Spleen (tissue), 11 donors: ENCODE measurements around the gene STAT4. TPM values are rescaled to one million over a fixed set of nuclear protein-coding genes. Genes with fewer than 3 reads are reported as not detected.

Experiments used
- DNase-seq: peaks from one replicate; pipeline ENCODE4 v3.0.0-alpha.2; 2020
- H3K27ac ChIP-seq, 8 donors: fragments of 200-600 bp; sonication (generic) in 7 of 8; 1 replicate in 4 of 8; 2 replicates in 4 of 8; pipeline versions ENCODE4 v1.5.0 to v1.8.0; 2016 to 2021; ENCODE audit warnings: inconsistent platforms in 4 of 8, mild to moderate bottlenecking in 4 of 8, moderate library complexity in 1 of 8
- H3K27me3 ChIP-seq, 7 donors: fragments of 200-600 bp; sonication (generic) in 6 of 7; replicated peaks in 1 of 7; 1 replicate in 4 of 7; 2 replicates in 3 of 7; pipeline versions ENCODE4 v1.5.0 to v1.8.0; 2016 to 2021; ENCODE audit warnings: inconsistent platforms in 3 of 7, mild to moderate bottlenecking in 1 of 7
- H3K36me3 ChIP-seq, 6 donors: fragments of 200-600 bp; sonication (generic) in 5 of 6; 1 replicate in 4 of 6; 2 replicates in 2 of 6; pipeline versions ENCODE4 v1.5.0 to v1.8.0; 2016 to 2021; ENCODE audit warnings: inconsistent platforms in 2 of 6
- H3K4me1 ChIP-seq, 6 donors: fragments of 200-600 bp; sonication (generic) in 5 of 6; 1 replicate in 3 of 6; 2 replicates in 3 of 6; pipeline versions ENCODE4 v1.5.0 to v1.8.0; 2016 to 2021; ENCODE audit warnings: inconsistent platforms in 3 of 6
- H3K4me3 ChIP-seq, 8 donors: fragments of 200-600 bp; sonication (generic) in 7 of 8; 1 replicate in 4 of 8; 2 replicates in 4 of 8; pipeline versions ENCODE4 v1.5.0 to v1.8.0; 2016 to 2021; ENCODE audit warnings: inconsistent platforms in 4 of 8, mild to moderate bottlenecking in 4 of 8, moderate library complexity in 2 of 8
- H3K9me3 ChIP-seq, 8 donors: fragments of 200-600 bp; sonication (generic) in 7 of 8; 1 replicate in 4 of 8; 2 replicates in 4 of 8; pipeline versions ENCODE4 v1.5.0 to v1.8.0; 2016 to 2021; ENCODE audit warnings: inconsistent platforms in 4 of 8
- POLR2A ChIP-seq, 3 donors: fragments of 450-650 bp; IDR thresholded peaks; one replicate each; pipeline ENCODE4 v1.5.1; 2017; ENCODE audit warnings: antibody characterized with exemption in 3 of 3, mild to moderate bottlenecking in 1 of 3
- POLR2AphosphoS5 ChIP-seq, 3 donors: sonication (generic); formaldehyde crosslinking; IDR thresholded peaks; one replicate each; pipeline ENCODE4 v1.5.1; 2017; ENCODE audit warnings: antibody characterized with exemption in 3 of 3
- WGBS, 5 donors: extraction: QIAGEN DNeasy Blood & Tissue Kit in 3 of 5; methylation state at CpG; one replicate each; pipeline versions ENCODE4 v1.1.5 to v1.1.7; 2013 to 2018; 5-methylcytosine and 5-hydroxymethylcytosine counted together
- intact Hi-C: fragments of 100-400 bp; cut with DNase I; formaldehyde crosslinking; loops from one replicate; pipeline ENCODE4 v1.15.0; 2023; ENCODE audit warnings: low total_unique reads
- polyA plus RNA-seq, 3 donors: library from polyadenylated mRNA; stranded (reverse); fragments of 200-250 nt; gene quantifications; one replicate each; pipeline ENCODE4 v1.2.1, GENCODE V29; 2013
- total RNA-seq, 7 donors: library from RNA; depleted of rRNA in 3 of 7; stranded (reverse); fragments of >200 nt in 3 of 7; fragmentation: NEBNext Ultra II Directional in 4 of 7; extraction: Animal tissue kit (Norgen Biotek cat#: 25700) in 4 of 7; gene quantifications; one replicate each; pipeline versions ENCODE4 v1.1.0 to v1.2.1, GENCODE V29; 2016 to 2021
- TF ChIP-seq, protein P1 (sequence below), 11 experiments: fragments of 200-600 bp in 7 of 11; fragments of 450-650 bp in 4 of 11; sonication (generic) in 4 of 11; IDR thresholded peaks in 8 of 11; conservative IDR thresholded peaks in 3 of 11; 1 replicate in 7 of 11; 2 replicates in 4 of 11; pipeline versions ENCODE4 v1.4.0 to v1.8.0; 2016 to 2021; ENCODE audit warnings: antibody characterized with exemption in 11 of 11, inconsistent platforms in 4 of 11, mild to moderate bottlenecking in 1 of 11
- donor health status: healthy with polysubstance abuse.
- donor health status: DM: no; HTN: no; CAD: no; lungs with moderate emphysema.
- donor health status: DM: no; HTN: no; CAD: no.
- donor health status: Bipolar disorder and iron deficiency.
- donor health status: healthy.
- donor health status: DM: no; HTN: no; CAD: no.
- donor health status: DM: yes; HTN: yes; CAD: no.

Gene STAT4
- total and polyA plus RNA-seq, 10 donors: 4.0 to 36.7 (median 25.6) TPM

DNA sequence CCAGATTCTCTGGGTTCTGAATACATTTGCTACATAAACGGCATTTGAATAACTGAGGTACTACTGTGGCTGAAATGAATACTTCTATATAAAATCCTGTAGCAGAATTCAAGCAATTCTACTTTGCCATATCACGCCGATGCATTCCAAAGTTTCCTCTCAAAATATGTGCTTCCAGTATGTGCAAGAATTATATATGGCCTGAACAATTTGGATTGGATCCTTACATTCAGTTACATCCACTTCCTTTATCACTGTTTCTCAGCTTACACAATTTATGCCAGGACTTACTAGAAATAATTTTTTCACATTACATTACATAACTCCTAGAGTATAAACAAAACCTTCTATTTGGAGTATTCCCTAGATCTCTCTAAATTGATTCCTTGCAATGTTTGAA, 46.3 kb upstream of the STAT4 start:
- no peaks in the 10 kb centered on the region for H3K36me3 ChIP-seq
- no peak overlapping the region for H3K27ac ChIP-seq
- no peak for DNase-seq
- H3K4me3 ChIP-seq: no peak overlapping the region
- 79 to 93% (median 89%) methylated on average over 3 of the region's 3 CpGs for WGBS, 5 donors
- H3K4me1 ChIP-seq: peaks cover 0 to 24% (median 11%) of the 10 kb centered on the region in 6 donors
- TF ChIP-seq POLR2AphosphoS5 (IDR thresholded peaks at IDR 0.05) (no peak), POLR2A (IDR thresholded peaks at IDR 0.05) (no peak)
- TF ChIP-seq, protein P1, sequence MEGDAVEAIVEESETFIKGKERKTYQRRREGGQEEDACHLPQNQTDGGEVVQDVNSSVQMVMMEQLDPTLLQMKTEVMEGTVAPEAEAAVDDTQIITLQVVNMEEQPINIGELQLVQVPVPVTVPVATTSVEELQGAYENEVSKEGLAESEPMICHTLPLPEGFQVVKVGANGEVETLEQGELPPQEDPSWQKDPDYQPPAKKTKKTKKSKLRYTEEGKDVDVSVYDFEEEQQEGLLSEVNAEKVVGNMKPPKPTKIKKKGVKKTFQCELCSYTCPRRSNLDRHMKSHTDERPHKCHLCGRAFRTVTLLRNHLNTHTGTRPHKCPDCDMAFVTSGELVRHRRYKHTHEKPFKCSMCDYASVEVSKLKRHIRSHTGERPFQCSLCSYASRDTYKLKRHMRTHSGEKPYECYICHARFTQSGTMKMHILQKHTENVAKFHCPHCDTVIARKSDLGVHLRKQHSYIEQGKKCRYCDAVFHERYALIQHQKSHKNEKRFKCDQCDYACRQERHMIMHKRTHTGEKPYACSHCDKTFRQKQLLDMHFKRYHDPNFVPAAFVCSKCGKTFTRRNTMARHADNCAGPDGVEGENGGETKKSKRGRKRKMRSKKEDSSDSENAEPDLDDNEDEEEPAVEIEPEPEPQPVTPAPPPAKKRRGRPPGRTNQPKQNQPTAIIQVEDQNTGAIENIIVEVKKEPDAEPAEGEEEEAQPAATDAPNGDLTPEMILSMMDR (IDR thresholded peaks at IDR 0.05 in 8 of 11, conservative IDR thresholded peaks at IDR 0.05 in 3 of 11): no peak
- no peaks in the 10 kb centered on the region for H3K9me3 ChIP-seq
- H3K27me3 ChIP-seq: no peaks in the 10 kb centered on the region
- intact Hi-C loops: no loop called here

DNA sequence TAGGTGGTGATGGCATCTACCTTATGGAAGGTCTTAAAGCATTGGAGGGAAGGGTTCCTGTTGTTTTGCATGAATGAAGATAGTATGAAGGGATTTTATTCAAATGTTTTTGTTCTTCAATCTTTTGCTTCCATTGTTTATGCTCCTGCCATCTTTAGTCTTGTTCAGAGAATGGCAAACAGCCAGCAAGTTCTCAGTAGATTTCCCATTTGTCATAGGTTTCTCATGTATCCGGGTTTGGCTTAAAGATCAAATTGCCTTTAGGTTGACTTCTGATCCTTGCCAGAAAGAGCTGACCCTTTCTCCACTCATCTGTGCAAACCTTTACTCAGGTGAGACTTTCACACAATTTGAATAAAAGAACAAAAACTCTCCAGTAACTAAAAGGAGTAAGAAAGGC, 44.2 kb upstream of the STAT4 start:
- DNase-seq: no peak
- intact Hi-C loops: no loop called here
- Histone ChIP-seq H3K36me3 (no peaks in the 10 kb centered on the region), H3K4me1 (peaks cover 0 to 25% (median 10%) of the 10 kb centered on the region in 6 donors), H3K9me3 (peaks cover 0 to 9% (median 5%) of the 10 kb centered on the region in 8 donors), H3K27ac (peak overlapping the region in 4 of 8 donors; percentile 77 to 89 (median 83)), H3K4me3 (no peak overlapping the region), H3K27me3 (no peaks in the 10 kb centered on the region)
- TF ChIP-seq, protein P1 (IDR thresholded peaks at IDR 0.05 in 8 of 11, conservative IDR thresholded peaks at IDR 0.05 in 3 of 11): no peak
- no peak for TF ChIP-seq POLR2A (IDR thresholded peaks at IDR 0.05)
- no peak for TF ChIP-seq POLR2AphosphoS5 (IDR thresholded peaks at IDR 0.05)
- 70 to 91% (median 79%) methylated on average over 1 of the region's 1 CpG for WGBS, 5 donors

DNA sequence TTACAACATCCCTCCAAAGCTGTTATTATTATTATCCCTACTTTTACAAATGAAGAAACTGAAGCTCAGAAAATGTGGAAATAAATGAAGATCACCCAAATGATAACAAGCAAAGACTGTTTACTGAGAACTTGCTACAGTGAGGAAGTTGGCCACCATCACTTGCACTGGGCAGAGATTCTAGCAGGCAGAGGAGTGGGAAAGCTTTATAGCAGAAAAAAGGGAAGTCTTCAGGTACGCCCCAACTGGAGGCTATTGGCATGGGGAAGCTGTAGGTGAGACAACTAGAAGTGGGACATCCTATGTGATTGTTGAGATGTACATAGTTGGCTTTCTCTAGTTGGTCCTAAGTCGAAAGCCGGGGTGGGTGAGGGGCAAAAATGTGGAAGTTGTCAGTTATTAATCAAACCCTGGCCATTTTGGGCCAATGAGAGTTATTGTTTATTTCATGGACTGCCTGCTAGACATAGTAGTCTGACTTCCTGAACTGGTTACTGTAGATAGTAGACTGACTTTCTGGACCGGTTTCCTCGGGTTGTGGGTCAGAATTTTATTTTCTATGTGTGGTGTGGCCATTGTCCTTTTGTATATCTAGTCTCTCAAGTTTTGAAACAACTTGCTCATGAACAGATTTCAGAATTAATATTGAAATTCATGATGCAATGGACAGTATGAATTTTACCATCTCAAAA, 40.2 kb upstream of the STAT4 start:
- no peak overlapping the region for H3K4me3 ChIP-seq
- H3K27ac ChIP-seq: peak overlapping the region in 2 of 8 donors; percentile 26 to 89
- intact Hi-C loops: no loop called here
- no peaks in the 10 kb centered on the region for H3K27me3 ChIP-seq
- TF ChIP-seq, protein P1 (IDR thresholded peaks at IDR 0.05 in 8 of 11, conservative IDR thresholded peaks at IDR 0.05 in 3 of 11): peak in 1 of 11 experiments; percentile 12
- TF ChIP-seq POLR2AphosphoS5 (IDR thresholded peaks at IDR 0.05): no peak
- H3K9me3 ChIP-seq: peaks cover 0 to 9% (median 5%) of the 10 kb centered on the region in 8 donors
- no peak for DNase-seq
- H3K4me1 ChIP-seq: peaks cover 0 to 37% (median 10%) of the 10 kb centered on the region in 6 donors
- no peaks in the 10 kb centered on the region for H3K36me3 ChIP-seq
- 86 to 93% (median 92%) methylated on average over 5 of the region's 5 CpGs for WGBS, 5 donors

DNA sequence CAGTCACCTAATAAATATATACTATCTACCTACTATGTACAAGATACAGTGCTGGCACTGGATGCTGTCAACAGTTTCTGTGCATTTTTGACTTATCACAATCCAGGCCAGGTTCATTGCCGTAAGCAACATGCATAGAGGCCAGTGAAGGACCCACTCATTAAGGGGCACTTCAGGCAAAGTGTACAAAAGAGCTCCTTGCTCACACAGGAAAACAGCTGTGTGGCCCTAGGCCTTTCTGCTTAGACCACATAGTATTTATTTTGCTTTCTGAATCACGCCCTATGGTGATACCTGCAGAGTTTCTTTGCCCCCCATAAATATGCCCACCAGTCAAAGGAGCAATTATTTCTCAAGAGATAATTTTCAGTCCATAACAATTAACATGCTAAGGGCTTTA, 39.6 kb upstream of the STAT4 start:
- Histone ChIP-seq H3K9me3 (peaks cover 0 to 9% (median 5%) of the 10 kb centered on the region in 8 donors), H3K36me3 (no peaks in the 10 kb centered on the region), H3K27ac (peak overlapping the region in 1 of 8 donors; percentile 89), H3K4me3 (no peak overlapping the region), H3K27me3 (no peaks in the 10 kb centered on the region), H3K4me1 (peaks cover 0 to 37% (median 10%) of the 10 kb centered on the region in 6 donors)
- no peak for DNase-seq
- TF ChIP-seq POLR2A (IDR thresholded peaks at IDR 0.05) (no peak), POLR2AphosphoS5 (IDR thresholded peaks at IDR 0.05) (no peak)
- TF ChIP-seq, protein P1 (IDR thresholded peaks at IDR 0.05 in 8 of 11, conservative IDR thresholded peaks at IDR 0.05 in 3 of 11): no peak
- intact Hi-C loops: no loop called here
- 94 to 98% (median 96%) methylated on average over 2 of the region's 2 CpGs for WGBS, 5 donors
